SK-N-SH treated with all-trans-retinoic acid at 6 μM for 48 hours (cell line): ENCODE data around the gene PTPRN2.
"Not testable (repeated sequence)": the region's sequence is repeated elsewhere in the genome, so short reads cannot be mapped to it uniquely, and the experiment has no call there.

Source experiments
- ATAC-seq: fragments of 200-7000 bp; cut with Tn5 transposase; 3 replicates; pipeline ENCODE4 v1.9.1; 2020; ENCODE audit warnings: mild to moderate bottlenecking, moderate library complexity
- ARNTL ChIP-seq: fragments of 450-650 bp; formaldehyde crosslinking; IDR thresholded peaks from 2 replicates; pipeline ENCODE4 v1.5.0; 2020; ENCODE audit warnings: low read depth, mild to moderate bottlenecking, moderate library complexity, borderline replicate concordance
- BACH2 ChIP-seq: fragments of 250-450 bp; sonication (Bioruptor Pico); IDR thresholded peaks from 2 replicates; pipeline ENCODE4 v1.9.0; 2021; ENCODE audit warnings: mild to moderate bottlenecking, borderline replicate concordance
- ISL1 ChIP-seq: fragments of 250-450 bp; sonication (Bioruptor Pico); IDR thresholded peaks from 2 replicates; pipeline ENCODE4 v2.1.2; 2022; ENCODE audit warnings: mild to moderate bottlenecking, moderate library complexity
- OSR1 ChIP-seq: fragments of 250-450 bp; sonication (Bioruptor Pico); IDR thresholded peaks from 2 replicates; pipeline ENCODE4 v1.8.0; 2022; ENCODE audit warnings: moderate library complexity, mild to moderate bottlenecking, inconsistent platforms
- PPARA ChIP-seq: fragments of 250-450 bp; sonication (Bioruptor Pico); IDR thresholded peaks from 2 replicates; pipeline ENCODE4 v1.5.0; 2020; ENCODE audit warnings: mild to moderate bottlenecking, borderline replicate concordance
- TCF4 ChIP-seq: fragments of 250-450 bp; sonication (Bioruptor Pico); IDR thresholded peaks from 2 replicates; pipeline ENCODE4 v1.8.0; 2021; ENCODE audit warnings: mild to moderate bottlenecking, moderate library complexity, borderline replicate concordance
- TOX ChIP-seq: fragments of 250-450 bp; sonication (Bioruptor Pico); IDR thresholded peaks from 2 replicates; pipeline ENCODE4 v1.8.0; 2021; ENCODE audit warnings: mild to moderate bottlenecking, moderate library complexity, borderline replicate concordance
- ZFP3 ChIP-seq: fragments of 250-450 bp; sonication (Bioruptor Pico); IDR thresholded peaks from 2 replicates; pipeline ENCODE4 v1.5.0; 2020; ENCODE audit warnings: mild to moderate bottlenecking, moderate library complexity
- ZFP30 ChIP-seq: fragments of 450-650 bp; formaldehyde crosslinking; IDR thresholded peaks from 2 replicates; pipeline ENCODE4 v1.5.0; 2022; ENCODE audit warnings: mild to moderate bottlenecking, moderate library complexity
- ZNF8 ChIP-seq: fragments of 450-650 bp; formaldehyde crosslinking; IDR thresholded peaks from 2 replicates; pipeline ENCODE4 v1.5.0; 2020; ENCODE audit warnings: mild to moderate bottlenecking, moderate library complexity
- TF ChIP-seq, protein P1 (sequence below): fragments of 250-450 bp; sonication (Bioruptor Pico); IDR thresholded peaks from 2 replicates; pipeline ENCODE4 v1.5.1; 2020; ENCODE audit warnings: low read depth, mild to moderate bottlenecking, moderate library complexity
- TF ChIP-seq, protein P2 (sequence below): fragments of 250-450 bp; sonication (Bioruptor Pico); IDR thresholded peaks from 2 replicates; pipeline ENCODE4 v1.5.1; 2021; ENCODE audit warnings: mild to moderate bottlenecking, moderate library complexity
- TF ChIP-seq, protein P3 (sequence below): fragments of 250-450 bp; sonication (Bioruptor Pico); IDR thresholded peaks from 2 replicates; pipeline ENCODE4 v1.5.0; 2020; ENCODE audit warnings: mild to moderate bottlenecking, moderate library complexity

The PTPRN2 gene

DNA sequence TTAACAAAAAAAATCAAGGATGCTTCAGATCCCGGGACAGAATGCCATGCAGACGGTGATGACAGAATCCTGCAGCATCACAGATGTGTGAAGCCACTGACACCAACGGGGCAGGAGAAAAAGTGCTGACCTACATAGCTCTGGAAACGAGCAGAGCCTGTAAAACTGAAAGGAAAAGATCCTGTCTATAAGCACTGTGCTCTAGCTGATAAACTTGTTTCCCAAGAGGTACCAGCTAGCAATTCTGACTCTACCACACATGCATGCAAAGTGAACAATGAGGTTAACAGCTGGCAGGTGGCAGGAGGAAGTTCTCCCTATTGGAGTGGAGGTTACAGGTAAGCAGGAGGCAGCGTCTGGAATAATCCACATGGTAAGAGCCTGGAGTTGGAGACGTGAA is 75.6 kb downstream of the PTPRN2 start:
- ATAC-seq, result no peak
- no peak for TF ChIP-seq PPARA (CRISPR knock-in tag)
- TF ChIP-seq, protein P1, sequence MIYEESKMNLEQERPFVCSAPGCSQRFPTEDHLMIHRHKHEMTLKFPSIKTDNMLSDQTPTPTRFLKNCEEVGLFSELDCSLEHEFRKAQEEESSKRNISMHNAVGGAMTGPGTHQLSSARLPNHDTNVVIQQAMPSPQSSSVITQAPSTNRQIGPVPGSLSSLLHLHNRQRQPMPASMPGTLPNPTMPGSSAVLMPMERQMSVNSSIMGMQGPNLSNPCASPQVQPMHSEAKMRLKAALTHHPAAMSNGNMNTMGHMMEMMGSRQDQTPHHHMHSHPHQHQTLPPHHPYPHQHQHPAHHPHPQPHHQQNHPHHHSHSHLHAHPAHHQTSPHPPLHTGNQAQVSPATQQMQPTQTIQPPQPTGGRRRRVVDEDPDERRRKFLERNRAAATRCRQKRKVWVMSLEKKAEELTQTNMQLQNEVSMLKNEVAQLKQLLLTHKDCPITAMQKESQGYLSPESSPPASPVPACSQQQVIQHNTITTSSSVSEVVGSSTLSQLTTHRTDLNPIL (CRISPR knock-in tag), result no peak
- no peak for TF ChIP-seq ZFP3 (CRISPR knock-in tag)
- no peak for TF ChIP-seq ARNTL (CRISPR knock-in tag)
- TF ChIP-seq, all 23 proteins: peak for 0

DNA sequence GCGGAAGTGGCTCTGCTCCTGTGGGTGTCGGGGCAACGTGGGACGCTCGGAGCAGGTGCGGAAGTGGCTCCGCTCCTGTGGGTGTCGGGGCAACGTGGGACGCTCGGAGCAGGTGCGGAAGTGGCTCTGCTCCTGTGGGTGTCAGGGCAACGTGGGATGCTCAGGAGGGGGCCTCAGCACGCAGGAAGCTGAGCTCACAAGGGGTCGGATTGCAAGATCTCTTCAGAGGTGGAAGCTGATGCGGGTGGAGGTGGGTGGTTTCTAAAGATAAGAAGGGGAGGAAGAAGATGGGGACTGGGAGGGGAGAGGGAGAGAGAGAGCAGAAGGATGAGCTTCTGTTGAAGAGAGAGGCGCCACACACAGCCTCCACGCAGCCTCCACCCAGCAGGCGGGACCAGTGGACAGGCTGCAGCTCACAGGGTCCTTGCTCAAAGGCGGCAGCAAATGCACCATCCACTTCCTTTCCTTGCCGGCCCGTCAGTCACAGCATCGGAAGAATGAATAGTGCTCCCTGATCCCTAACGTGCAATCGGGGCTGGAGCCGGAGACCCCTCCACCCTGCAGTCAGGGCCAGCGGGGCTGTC is 78.7 kb downstream of the PTPRN2 start:
- no peak for ATAC-seq
- no peak for TF ChIP-seq ZNF8 (CRISPR knock-in tag)
- TF ChIP-seq, protein P2, sequence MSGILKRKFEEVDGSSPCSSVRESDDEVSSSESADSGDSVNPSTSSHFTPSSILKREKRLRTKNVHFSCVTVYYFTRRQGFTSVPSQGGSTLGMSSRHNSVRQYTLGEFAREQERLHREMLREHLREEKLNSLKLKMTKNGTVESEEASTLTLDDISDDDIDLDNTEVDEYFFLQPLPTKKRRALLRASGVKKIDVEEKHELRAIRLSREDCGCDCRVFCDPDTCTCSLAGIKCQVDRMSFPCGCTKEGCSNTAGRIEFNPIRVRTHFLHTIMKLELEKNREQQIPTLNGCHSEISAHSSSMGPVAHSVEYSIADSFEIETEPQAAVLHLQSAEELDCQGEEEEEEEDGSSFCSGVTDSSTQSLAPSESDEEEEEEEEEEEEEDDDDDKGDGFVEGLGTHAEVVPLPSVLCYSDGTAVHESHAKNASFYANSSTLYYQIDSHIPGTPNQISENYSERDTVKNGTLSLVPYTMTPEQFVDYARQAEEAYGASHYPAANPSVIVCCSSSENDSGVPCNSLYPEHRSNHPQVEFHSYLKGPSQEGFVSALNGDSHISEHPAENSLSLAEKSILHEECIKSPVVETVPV (CRISPR knock-in tag), result no peak
- no peak for TF ChIP-seq ARNTL (CRISPR knock-in tag)
- TF ChIP-seq ZFP3 (CRISPR knock-in tag), result no peak

DNA sequence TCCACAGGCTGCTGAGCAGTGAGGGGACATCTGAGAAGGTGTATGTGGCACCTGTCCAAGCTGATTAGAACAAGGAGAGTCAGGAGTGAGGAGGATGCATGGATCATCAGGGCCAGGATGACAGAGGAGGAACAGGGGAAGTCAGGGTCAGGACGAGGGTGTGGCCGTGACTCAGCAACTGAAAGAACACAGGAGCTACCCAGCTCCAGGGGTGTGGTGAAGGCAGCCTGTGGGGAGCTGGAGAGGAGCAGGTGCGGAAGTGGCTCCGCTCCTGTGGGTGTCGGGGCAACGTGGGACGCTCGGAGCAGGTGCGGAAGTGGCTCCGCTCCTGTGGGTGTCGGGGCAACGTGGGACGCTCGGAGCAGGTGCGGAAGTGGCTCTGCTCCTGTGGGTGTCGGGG is 79.3 kb downstream of the PTPRN2 start:
- not testable (repeated sequence) for ATAC-seq

DNA sequence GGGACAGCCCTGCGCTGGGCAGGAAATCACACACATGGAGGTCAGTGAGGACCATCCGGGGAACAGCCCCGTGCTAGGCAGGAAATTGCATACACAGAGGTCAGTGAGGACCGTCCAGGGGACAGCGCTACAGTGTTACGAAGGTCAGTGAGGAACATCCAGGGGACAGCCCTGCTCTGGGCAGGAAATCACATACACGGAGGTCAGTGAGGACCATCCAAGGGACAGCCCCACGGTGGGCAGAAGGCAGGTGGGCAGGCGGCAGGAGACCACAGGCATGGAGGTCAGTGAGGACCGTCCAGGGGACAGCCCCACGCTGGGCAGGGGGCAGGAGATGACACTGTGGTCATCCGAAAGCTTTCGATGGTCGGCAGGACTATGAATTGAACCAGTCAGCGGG is 79.7 kb downstream of the PTPRN2 start:
- no peak for ATAC-seq
- no peak for TF ChIP-seq TCF4

DNA sequence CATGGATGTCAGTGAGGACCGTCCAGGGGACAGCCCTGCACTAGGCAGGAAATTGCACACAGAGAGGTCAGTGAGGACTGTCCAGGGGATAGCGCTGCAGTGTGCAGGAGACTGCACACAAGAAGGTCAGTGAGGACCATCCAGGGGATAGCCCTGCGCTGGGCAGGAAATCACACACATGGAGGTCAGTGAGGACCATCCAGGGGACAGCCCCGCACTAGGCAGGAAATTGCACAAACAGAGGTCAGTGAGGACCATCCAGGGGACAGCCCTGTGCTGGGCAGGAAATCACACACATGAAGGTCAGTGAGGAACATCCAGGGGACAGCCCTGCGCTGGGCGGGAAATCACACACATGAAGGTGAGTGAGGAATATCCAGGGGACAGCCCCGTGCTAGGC is 80.4 kb downstream of the PTPRN2 start:
- not testable (repeated sequence) for ATAC-seq

DNA sequence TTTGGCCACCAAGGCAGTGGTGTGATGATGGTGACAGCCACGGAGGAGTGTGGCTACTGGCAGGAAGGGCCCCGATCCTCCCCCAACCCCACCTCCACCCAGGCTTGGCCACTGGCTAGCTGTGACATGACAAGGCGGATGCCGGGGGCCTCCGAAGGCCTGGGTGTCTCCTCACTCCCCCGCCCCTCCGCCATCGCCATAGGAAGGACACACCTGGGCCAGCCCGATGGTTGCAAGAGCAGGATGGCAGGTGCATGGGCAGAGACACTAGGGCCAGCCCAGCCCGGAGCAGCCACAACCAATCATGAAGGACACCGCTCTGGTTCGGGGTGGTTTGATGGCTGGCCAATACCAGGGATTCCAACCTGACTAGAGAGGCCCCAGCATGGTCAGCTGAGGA is 81.0 kb downstream of the PTPRN2 start:
- no peak for ATAC-seq
- no peak for TF ChIP-seq ISL1 (CRISPR knock-in tag)
- TF ChIP-seq BACH2, result no peak

DNA sequence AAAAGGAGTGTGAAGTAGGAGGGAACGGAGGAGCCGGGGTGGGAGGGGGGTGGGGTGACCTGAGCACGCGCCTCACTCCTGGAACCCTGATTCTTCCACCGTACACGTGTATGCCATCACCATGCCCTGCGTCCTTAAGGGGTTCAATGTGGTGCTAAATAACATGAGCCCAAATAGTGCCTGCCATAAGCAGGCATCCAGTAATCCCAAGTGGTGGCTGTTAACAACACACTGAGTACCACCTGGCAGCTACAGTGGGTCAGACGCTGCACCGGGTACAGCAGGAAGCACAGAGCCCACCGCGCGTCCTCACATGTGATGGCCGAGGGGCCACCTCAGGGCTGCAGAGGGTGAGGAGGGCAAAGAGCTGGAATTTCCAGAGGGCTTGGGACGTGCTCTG is 81.9 kb downstream of the PTPRN2 start:
- TF ChIP-seq, protein P3, sequence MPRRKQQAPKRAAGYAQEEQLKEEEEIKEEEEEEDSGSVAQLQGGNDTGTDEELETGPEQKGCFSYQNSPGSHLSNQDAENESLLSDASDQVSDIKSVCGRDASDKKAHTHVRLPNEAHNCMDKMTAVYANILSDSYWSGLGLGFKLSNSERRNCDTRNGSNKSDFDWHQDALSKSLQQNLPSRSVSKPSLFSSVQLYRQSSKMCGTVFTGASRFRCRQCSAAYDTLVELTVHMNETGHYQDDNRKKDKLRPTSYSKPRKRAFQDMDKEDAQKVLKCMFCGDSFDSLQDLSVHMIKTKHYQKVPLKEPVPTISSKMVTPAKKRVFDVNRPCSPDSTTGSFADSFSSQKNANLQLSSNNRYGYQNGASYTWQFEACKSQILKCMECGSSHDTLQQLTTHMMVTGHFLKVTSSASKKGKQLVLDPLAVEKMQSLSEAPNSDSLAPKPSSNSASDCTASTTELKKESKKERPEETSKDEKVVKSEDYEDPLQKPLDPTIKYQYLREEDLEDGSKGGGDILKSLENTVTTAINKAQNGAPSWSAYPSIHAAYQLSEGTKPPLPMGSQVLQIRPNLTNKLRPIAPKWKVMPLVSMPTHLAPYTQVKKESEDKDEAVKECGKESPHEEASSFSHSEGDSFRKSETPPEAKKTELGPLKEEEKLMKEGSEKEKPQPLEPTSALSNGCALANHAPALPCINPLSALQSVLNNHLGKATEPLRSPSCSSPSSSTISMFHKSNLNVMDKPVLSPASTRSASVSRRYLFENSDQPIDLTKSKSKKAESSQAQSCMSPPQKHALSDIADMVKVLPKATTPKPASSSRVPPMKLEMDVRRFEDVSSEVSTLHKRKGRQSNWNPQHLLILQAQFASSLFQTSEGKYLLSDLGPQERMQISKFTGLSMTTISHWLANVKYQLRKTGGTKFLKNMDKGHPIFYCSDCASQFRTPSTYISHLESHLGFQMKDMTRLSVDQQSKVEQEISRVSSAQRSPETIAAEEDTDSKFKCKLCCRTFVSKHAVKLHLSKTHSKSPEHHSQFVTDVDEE (CRISPR knock-in tag), result no peak
- TF ChIP-seq, protein P1 (CRISPR knock-in tag), result no peak
- TF ChIP-seq ISL1 (CRISPR knock-in tag) (no peak), TOX (CRISPR knock-in tag) (no peak), ZFP30 (CRISPR knock-in tag) (no peak)
- no peak for ATAC-seq

DNA sequence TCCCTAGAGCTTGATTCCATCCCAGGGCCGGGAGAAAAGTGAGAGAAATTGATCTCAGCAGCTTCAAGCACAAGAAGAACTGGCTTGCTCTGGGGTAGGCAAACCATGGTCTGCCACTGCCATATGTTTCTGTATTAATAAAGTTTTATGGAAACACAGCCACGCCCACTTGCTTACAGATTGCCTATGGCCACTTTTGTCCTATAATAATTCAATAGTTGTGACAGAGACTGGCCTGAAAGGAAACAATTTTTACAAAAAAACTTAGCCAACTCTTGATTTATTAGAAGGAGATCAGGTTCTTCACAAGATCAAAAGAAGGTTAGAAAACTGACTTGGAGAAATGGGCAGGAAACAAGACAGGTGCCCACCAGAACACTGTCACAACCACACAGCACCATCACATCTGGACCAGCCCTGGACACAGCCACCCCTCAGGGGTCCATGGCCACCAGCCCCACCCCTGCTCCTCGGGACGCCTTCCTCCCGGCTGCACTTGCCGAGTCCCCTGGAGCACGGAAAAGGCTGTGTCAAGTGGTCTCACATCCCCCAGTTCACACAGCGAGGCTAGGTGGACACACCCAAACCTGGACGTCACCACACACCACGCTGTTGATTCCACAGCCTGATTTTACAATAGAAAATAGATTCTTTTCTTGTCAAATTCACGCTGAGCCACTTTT is 85.4 kb downstream of the PTPRN2 start:
- ATAC-seq, result no peak
- TF ChIP-seq ISL1 (CRISPR knock-in tag) (no peak), OSR1 (CRISPR knock-in tag) (no peak), TOX (CRISPR knock-in tag) (no peak)
